PC-9 (cell line): ENCODE data around the gene TMED4. TPM values are rescaled to one million over a fixed set of nuclear protein-coding genes. Genes with fewer than 3 reads are reported as not detected.

ENCODE experiments used
- BruUV-seq: library from RNA; stranded (reverse); fragments of 400-500 nt; replicated peaks from 2 replicates; lab custom pipeline; 2021; lab: Mats Ljungman, UMichigan
- CTCF ChIA-PET: fragments of 300-600 bp; sonication (Branson Sonifier 250); formaldehyde crosslinking; loops from one replicate; lab custom pipeline; 2022; ENCODE audit warnings: antibody characterized with exemption; lab: Charles Lee
- POLR2A ChIA-PET: fragments of 300-600 bp; sonication (Branson Sonifier 250); formaldehyde crosslinking; loops from one replicate; lab custom pipeline; 2022; ENCODE audit warnings: antibody characterized with exemption; ENCODE audit not compliant: unreplicated experiment; lab: Charles Lee
- DNase-seq, 2 experiments: peaks; one replicate each; pipeline versions ENCODE4 v3.0.0 to v3.0.0-alpha.2; 2015 to 2022; ENCODE audit warnings: mixed read lengths in 1 of 2
- H2AFZ ChIP-seq: fragments of 200-600 bp; sonication (generic); 2 replicates; pipeline ENCODE4 v1.8.1; 2017; ENCODE audit warnings: antibody characterized with exemption
- H3F3A ChIP-seq: fragments of 200-600 bp; sonication (generic); 2 replicates; pipeline ENCODE4 v1.8.1; 2017; ENCODE audit warnings: antibody characterized with exemption, mild to moderate bottlenecking, low read depth; ENCODE audit not compliant: insufficient read depth
- H3K27ac ChIP-seq: fragments of 200-600 bp; sonication (generic); 2 replicates; pipeline ENCODE4 v1.6.1; 2016; ENCODE audit warnings: mixed run types
- H3K27me3 ChIP-seq: fragments of 200-600 bp; sonication (generic); 2 replicates; pipeline ENCODE4 v1.6.1; 2016; ENCODE audit warnings: low read depth, mixed run types; ENCODE audit not compliant: insufficient read depth
- H3K36me3 ChIP-seq: fragments of 200-600 bp; sonication (generic); 2 replicates; pipeline ENCODE4 v1.6.1; 2016; ENCODE audit warnings: low read depth, mixed run types
- H3K4me1 ChIP-seq: fragments of 200-600 bp; sonication (generic); replicated peaks from 2 replicates; pipeline ENCODE4 v1.6.1; 2016; ENCODE audit warnings: mixed run types; ENCODE audit not compliant: insufficient read depth
- H3K4me2 ChIP-seq: fragments of 200-600 bp; sonication (generic); 2 replicates; pipeline ENCODE4 v1.6.1; 2017; ENCODE audit warnings: mixed run types
- H3K4me3 ChIP-seq: fragments of 200-600 bp; sonication (generic); 2 replicates; pipeline ENCODE4 v1.6.1; 2016; ENCODE audit warnings: mixed run types
- H3K79me2 ChIP-seq: fragments of 200-600 bp; sonication (generic); 2 replicates; pipeline ENCODE4 v1.6.1; 2017; ENCODE audit warnings: low read depth, mixed run types
- H3K9me2 ChIP-seq: fragments of 200-600 bp; sonication (generic); 2 replicates; pipeline ENCODE4 v1.8.1; 2017; ENCODE audit warnings: mild to moderate bottlenecking; ENCODE audit not compliant: insufficient read depth
- H3K9me3 ChIP-seq: fragments of 200-600 bp; sonication (generic); 2 replicates; pipeline ENCODE4 v1.8.1; 2016; ENCODE audit warnings: low read depth; ENCODE audit not compliant: insufficient read depth
- H4K20me1 ChIP-seq: fragments of 200-600 bp; sonication (generic); 2 replicates; pipeline ENCODE4 v1.8.1; 2017; ENCODE audit not compliant: insufficient read depth
- EZH2 ChIP-seq: fragments of 200-600 bp; sonication (generic); IDR thresholded peaks from 2 replicates; pipeline ENCODE4 v1.8.0; 2017; ENCODE audit warnings: antibody characterized with exemption, low read depth
- intact Hi-C: fragments of 100-400 bp; cut with micrococcal nuclease; formaldehyde crosslinking; loops from one replicate; pipeline ENCODE4 v1.10.0; 2022; ENCODE audit not compliant: unreplicated experiment
- total RNA-seq: library from RNA; stranded (reverse); gene quantifications from 2 replicates; pipeline ENCODE4 v1.2.3, GENCODE V29; 2021
- TF ChIP-seq, protein P1 (sequence below): fragments of 200-600 bp; sonication (generic); conservative IDR thresholded peaks from 2 replicates; pipeline ENCODE4 v1.6.1; 2017; ENCODE audit warnings: mixed run types, antibody characterized with exemption, mild to moderate bottlenecking, moderate library complexity

The TMED4 gene
- total RNA-seq, 1 experiment from 2014 or later, result 134 TPM

DNA sequence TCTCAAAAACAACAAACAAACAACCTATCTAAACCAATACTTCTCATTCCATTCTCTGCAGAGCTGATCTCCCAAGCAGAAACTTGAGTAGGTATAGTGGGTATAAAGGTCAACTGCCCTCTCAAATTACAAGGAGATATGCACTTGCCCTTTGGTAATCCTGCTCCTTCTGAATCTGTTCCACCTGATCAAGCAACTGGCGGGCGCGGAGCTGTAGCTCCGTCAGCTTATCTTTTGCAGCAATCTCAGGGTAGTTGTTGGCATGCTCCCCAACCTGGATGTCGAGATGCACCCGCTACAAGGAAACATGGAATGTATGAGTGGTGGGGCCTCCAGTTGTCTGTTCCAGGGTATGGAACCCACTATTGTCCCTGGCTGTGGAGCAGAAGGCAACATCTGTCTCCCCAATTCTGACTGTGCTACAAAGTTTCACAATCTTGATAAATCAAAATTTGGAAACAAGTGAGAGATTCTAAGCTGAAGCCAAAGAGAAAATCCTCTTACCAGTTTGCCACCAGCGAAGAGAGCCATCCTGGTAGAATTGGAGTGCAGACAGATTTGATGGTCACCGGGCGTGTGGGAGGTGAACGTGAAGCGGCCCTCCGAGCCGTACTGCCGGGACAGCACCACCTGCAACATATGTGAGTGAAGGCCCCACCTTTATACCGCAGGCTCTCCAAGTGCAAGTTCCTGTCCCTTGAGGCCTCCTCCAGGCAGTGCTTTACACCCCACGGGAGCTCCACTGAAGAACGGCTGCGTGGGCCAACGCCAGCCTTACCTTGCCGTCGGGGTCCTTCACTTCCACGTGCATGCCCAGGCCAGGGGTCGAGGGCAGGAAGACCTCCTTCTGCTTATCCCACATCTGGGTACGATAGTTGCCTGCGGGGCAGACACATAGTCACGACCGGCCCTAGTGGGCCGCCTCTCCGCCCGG lies 819 bp downstream of the TMED4 start:
- TSS peak; percentile 28 for BruUV-seq
- ChIA-PET CTCF (interaction anchor here (0.5 to 1.4 kb wide), 3 partner anchors 241 to 300 kb away, joined by 3 read pairs; no protein-coding TSS in a partner anchor), POLR2A (interaction anchor here (0.6 to 1.3 kb wide), 9 partner anchors 213 to 584 kb away, joined by 3 to 6 read pairs (median 3); no protein-coding TSS in a partner anchor)

DNA sequence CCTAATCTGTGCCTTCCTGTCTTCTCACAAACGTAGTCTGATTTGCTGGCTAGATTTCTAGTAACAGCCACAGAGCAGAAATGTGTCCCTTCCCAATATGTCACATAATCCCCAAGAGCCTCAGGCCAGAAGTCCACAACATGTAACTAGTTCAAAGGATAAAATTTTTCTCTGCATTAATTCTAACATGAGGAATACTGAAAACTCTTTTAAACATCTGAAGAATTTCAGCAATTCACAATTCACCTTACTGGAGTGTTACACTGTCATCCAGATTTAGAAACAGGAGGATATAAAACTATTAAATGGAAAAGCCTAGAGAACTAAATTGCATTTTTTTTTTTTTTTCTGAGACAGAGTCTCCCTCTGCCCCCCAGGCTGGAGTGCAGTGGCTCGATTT lies 5.8 kb downstream of the TMED4 start:
- Histone ChIP-seq H3K27me3 (no peaks in the 10 kb centered on the region), H3K4me1 (peaks cover 40% of the 10 kb centered on the region), H3K79me2 (peaks cover 68% of the 10 kb centered on the region), H3K4me2 (no peak overlapping the region), H3K9me3 (no peaks in the 10 kb centered on the region), H3K4me3 (no peak overlapping the region), H2AFZ (no peak overlapping the region), H3F3A (peaks cover 70% of the 10 kb centered on the region), H3K27ac (no peak overlapping the region), H3K36me3 (peaks cover 44% of the 10 kb centered on the region), H4K20me1 (peaks cover 5% of the 10 kb centered on the region), H3K9me2 (no peaks in the 10 kb centered on the region)
- intact Hi-C loops, result no loop called here
- DNase-seq, result no peak
- CTCF ChIA-PET, result no interaction called here
- no TSS peak for BruUV-seq
- POLR2A ChIA-PET, result interaction anchor here (0.7 kb wide), 1 partner anchor 391 kb away, joined by 3 read pairs; no protein-coding TSS in a partner anchor
- TF ChIP-seq, protein P1, sequence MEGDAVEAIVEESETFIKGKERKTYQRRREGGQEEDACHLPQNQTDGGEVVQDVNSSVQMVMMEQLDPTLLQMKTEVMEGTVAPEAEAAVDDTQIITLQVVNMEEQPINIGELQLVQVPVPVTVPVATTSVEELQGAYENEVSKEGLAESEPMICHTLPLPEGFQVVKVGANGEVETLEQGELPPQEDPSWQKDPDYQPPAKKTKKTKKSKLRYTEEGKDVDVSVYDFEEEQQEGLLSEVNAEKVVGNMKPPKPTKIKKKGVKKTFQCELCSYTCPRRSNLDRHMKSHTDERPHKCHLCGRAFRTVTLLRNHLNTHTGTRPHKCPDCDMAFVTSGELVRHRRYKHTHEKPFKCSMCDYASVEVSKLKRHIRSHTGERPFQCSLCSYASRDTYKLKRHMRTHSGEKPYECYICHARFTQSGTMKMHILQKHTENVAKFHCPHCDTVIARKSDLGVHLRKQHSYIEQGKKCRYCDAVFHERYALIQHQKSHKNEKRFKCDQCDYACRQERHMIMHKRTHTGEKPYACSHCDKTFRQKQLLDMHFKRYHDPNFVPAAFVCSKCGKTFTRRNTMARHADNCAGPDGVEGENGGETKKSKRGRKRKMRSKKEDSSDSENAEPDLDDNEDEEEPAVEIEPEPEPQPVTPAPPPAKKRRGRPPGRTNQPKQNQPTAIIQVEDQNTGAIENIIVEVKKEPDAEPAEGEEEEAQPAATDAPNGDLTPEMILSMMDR, result no peak
- no peak for TF ChIP-seq EZH2

More for the DNA sequence above, 819 bp downstream of the TMED4 start:
- H3K4me2 ChIP-seq, result peak overlapping the region; percentile 99
- H3K4me1 ChIP-seq, result peaks cover 27% of the 10 kb centered on the region
- peak overlapping the region; percentile 78 for H3K27ac ChIP-seq
- peak overlapping the region; percentile 92 for H3K4me3 ChIP-seq
- peak overlapping the region; percentile 88 for H2AFZ ChIP-seq
- peak; percentile 73 to 97 for DNase-seq
- H3K79me2 ChIP-seq, result peaks cover 41% of the 10 kb centered on the region
- H3K9me2 ChIP-seq, result no peaks in the 10 kb centered on the region
- peaks cover 5% of the 10 kb centered on the region for H4K20me1 ChIP-seq
- intact Hi-C loops, result loop anchor here (10.0 kb wide), 1 partner anchor 404 kb away; no protein-coding TSS in a partner anchor
- TF ChIP-seq, protein P1, result no peak
- no peak for TF ChIP-seq EZH2
- H3K9me3 ChIP-seq, result no peaks in the 10 kb centered on the region
- peaks cover 58% of the 10 kb centered on the region for H3F3A ChIP-seq
- peaks cover 24% of the 10 kb centered on the region for H3K36me3 ChIP-seq
- H3K27me3 ChIP-seq, result no peaks in the 10 kb centered on the region

DNA sequence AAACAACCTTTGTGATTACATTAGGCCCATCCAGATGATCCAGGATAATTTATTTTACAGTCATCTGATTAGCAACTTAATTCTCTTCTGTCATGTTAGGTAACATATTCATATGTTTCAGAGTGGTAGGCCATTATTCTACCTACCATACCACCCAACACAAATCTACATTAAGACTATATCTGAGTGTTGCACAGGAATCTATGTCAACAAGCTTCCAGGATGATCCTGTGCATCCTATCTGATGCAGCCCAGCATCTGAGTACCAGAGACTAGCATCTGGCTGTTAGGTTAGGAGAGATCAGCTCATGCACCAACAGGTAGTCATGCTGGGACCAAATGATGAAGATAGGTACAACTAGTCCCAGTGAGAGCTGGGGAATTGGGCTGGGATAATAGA lies 7.0 kb downstream of the TMED4 start:
- Histone ChIP-seq H4K20me1 (peaks cover 6% of the 10 kb centered on the region), H3K27me3 (no peaks in the 10 kb centered on the region), H3F3A (peaks cover 68% of the 10 kb centered on the region), H3K4me3 (peak overlapping the region; percentile 84; the same call in 1 of the 2 replicates), H3K36me3 (peaks cover 51% of the 10 kb centered on the region), H3K4me1 (peaks cover 28% of the 10 kb centered on the region), H3K27ac (no peak overlapping the region), H3K79me2 (peaks cover 68% of the 10 kb centered on the region), H3K9me2 (no peaks in the 10 kb centered on the region), H2AFZ (no peak overlapping the region), H3K4me2 (peak overlapping the region; percentile 93), H3K9me3 (no peaks in the 10 kb centered on the region)
- POLR2A ChIA-PET, result no interaction called here
- CTCF ChIA-PET, result no interaction called here
- intact Hi-C loops, result no loop called here
- no peak for TF ChIP-seq EZH2
- TF ChIP-seq, protein P1, result no peak
- BruUV-seq, result no TSS peak
- DNase-seq, result no peak
